Smooth muscle cell (in vitro differentiated cells): ENCODE data around the gene ZNF552. TPM values are rescaled to one million over a fixed set of nuclear protein-coding genes. Genes with fewer than 3 reads are reported as not detected.
"Not testable (repeated sequence)": the region's sequence is repeated elsewhere in the genome, so short reads cannot be mapped to it uniquely, and the experiment has no call there.

ENCODE experiments used
- DNase-seq: peaks from one replicate; lab custom pipeline; 2025; ENCODE audit not compliant: unreplicated experiment; lab: John Stamatoyannopoulos, UW
- H2AFZ ChIP-seq: fragments of 200-600 bp; sonication (generic); 2 replicates; pipeline ENCODE4 v1.6.0; 2016; ENCODE audit warnings: antibody characterized with exemption, low read depth, mild to moderate bottlenecking
- H3F3A ChIP-seq: fragments of 200-600 bp; sonication (generic); 2 replicates; pipeline ENCODE4 v1.6.0; 2017; ENCODE audit warnings: antibody characterized with exemption, low read depth
- H3K27ac ChIP-seq: fragments of 200-600 bp; sonication (generic); 2 replicates; pipeline ENCODE4 v1.5.1; 2016; ENCODE audit warnings: low read depth, mild to moderate bottlenecking
- H3K27me3 ChIP-seq: fragments of 200-600 bp; sonication (generic); 2 replicates; pipeline ENCODE4 v1.6.1; 2016; ENCODE audit warnings: low read depth, mild to moderate bottlenecking
- H3K36me3 ChIP-seq: fragments of 200-600 bp; sonication (generic); 2 replicates; pipeline ENCODE4 v1.5.1; 2016; ENCODE audit warnings: low read depth
- H3K4me1 ChIP-seq: fragments of 200-600 bp; sonication (generic); 2 replicates; pipeline ENCODE4 v1.5.1; 2016; ENCODE audit warnings: low read depth
- H3K4me2 ChIP-seq: fragments of 200-600 bp; sonication (generic); 2 replicates; pipeline ENCODE4 v1.6.0; 2016; ENCODE audit warnings: mild to moderate bottlenecking
- H3K4me3 ChIP-seq: fragments of 200-600 bp; sonication (generic); 2 replicates; pipeline ENCODE4 v1.5.1; 2016; ENCODE audit warnings: mild to moderate bottlenecking
- H3K79me2 ChIP-seq: fragments of 200-600 bp; sonication (generic); 2 replicates; pipeline ENCODE4 v1.6.0; 2016; ENCODE audit warnings: low read depth, mild to moderate bottlenecking
- H3K9ac ChIP-seq: fragments of 200-600 bp; sonication (generic); 2 replicates; pipeline ENCODE4 v1.6.0; 2016; ENCODE audit warnings: low read depth
- H3K9me3 ChIP-seq: fragments of 200-600 bp; sonication (generic); replicated peaks from 2 replicates; pipeline ENCODE4 v1.5.1; 2016; ENCODE audit warnings: low read depth
- H4K20me1 ChIP-seq: fragments of 200-600 bp; sonication (generic); 2 replicates; pipeline ENCODE4 v1.6.0; 2016; ENCODE audit warnings: low read depth
- CTCF ChIP-seq: fragments of 200-600 bp; sonication (generic); IDR thresholded peaks from 2 replicates; pipeline ENCODE4 v1.5.1; 2017; ENCODE audit warnings: borderline replicate concordance, mild to moderate bottlenecking, antibody characterized with exemption; ENCODE audit not compliant: insufficient read depth, poor library complexity, severe bottlenecking
- WGBS: methylation state at CpG from one replicate; pipeline ENCODE4 v1.1.7; 2016; ENCODE audit warnings: low lambda C conversion rate; 5-methylcytosine and 5-hydroxymethylcytosine counted together
- polyA plus RNA-seq: library from polyadenylated mRNA; unstranded; fragments of >200 nt; fragmentation: Nextera tagmentation; extraction: Ambion mirVana; gene quantifications from 2 replicates; pipeline ENCODE4 v1.2.1, GENCODE V29; 2016
- total RNA-seq: library from RNA; depleted of rRNA; stranded (reverse); fragments of >200 nt; gene quantifications from 2 replicates; pipeline ENCODE4 v1.2.3, GENCODE V29; 2014

The ZNF552 gene
- total and polyA plus RNA-seq, 2 experiments from 2014 or later, result 1.9 to 6.7 TPM

DNA sequence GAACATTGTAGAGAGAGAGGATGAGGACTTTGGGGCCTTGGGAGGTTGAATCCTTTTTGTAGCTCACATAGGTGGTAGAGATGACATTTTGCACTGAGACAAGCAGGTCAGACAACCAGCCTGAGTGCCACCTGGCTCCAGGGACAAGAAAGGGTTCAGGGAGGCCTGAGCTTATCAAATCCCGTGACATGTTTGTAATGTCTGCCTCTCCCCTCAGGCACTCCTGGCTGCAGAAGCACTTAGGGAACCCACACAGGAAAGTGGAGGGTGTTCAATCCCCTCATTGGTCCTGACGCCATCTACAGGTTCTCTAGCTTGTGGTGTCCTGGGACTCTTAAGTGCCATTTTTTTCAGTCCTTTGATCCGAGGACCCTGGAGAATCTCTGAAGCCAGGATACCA is 6.4 kb upstream of the ZNF552 start:
- not testable (repeated sequence) for H2AFZ ChIP-seq, DNase-seq, H3K27ac ChIP-seq, H3K27me3 ChIP-seq, H3K9ac ChIP-seq, H3K36me3 ChIP-seq, H3F3A ChIP-seq, H3K9me3 ChIP-seq
- 69% methylated on average over 3 of the region's 3 CpGs for WGBS
- Histone ChIP-seq H3K4me2 (peak overlapping the region; percentile 86), H3K4me3 (peak overlapping the region; percentile 91), H3K4me1 (peaks cover 12% of the 10 kb centered on the region), H3K79me2 (peaks cover 70% of the 10 kb centered on the region), H4K20me1 (peaks cover 55% of the 10 kb centered on the region)

DNA sequence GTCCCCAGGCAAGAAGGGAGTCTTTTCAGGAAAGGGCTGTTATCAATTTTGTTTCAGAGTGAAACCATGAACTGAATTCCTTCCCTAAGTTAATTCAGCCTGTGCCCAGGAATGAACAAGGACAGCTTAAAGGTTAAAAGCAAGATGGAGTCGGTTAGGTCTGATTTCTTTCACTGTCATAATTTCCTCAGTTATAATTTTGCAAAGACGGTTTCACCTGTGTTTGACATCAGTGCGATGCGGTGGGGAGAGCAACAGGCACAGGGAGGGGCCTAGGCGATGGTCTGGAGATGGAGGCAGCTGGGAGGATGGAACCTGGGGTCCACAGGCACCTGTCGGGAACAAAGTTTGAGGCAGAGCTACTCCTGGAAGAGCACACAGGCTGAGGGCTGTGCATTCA is 5.9 kb upstream of the ZNF552 start:
- TF ChIP-seq CTCF, result no peak
- H3F3A ChIP-seq, result no peaks in the 10 kb centered on the region
- H3K4me1 ChIP-seq, result peaks cover 12% of the 10 kb centered on the region
- peak overlapping the region; percentile 91 for H3K4me3 ChIP-seq
- peak overlapping the region; percentile 86 for H3K4me2 ChIP-seq
- H3K27ac ChIP-seq, result peak overlapping the region; percentile 87
- DNase-seq, result no peak
- H3K27me3 ChIP-seq, result no peaks in the 10 kb centered on the region
- no peaks in the 10 kb centered on the region for H3K9me3 ChIP-seq
- H3K36me3 ChIP-seq, result no peaks in the 10 kb centered on the region
- peaks cover 65% of the 10 kb centered on the region for H3K79me2 ChIP-seq
- H2AFZ ChIP-seq, result no peak overlapping the region
- H4K20me1 ChIP-seq, result peaks cover 50% of the 10 kb centered on the region
- 83% methylated on average over 6 of the region's 6 CpGs for WGBS
- peak overlapping the region; percentile 95 for H3K9ac ChIP-seq

GRCh38 chr19:57819475-57820148 is 4.9 kb upstream of the ZNF552 start:
- Histone ChIP-seq H3K4me2 (peak overlapping the region; percentile 86), H3K27ac (peak overlapping the region; percentile 87), H3K36me3 (no peaks in the 10 kb centered on the region), H3F3A (no peaks in the 10 kb centered on the region), H3K9me3 (no peaks in the 10 kb centered on the region), H3K79me2 (peaks cover 55% of the 10 kb centered on the region), H2AFZ (peak overlapping the region; percentile 66), H4K20me1 (peaks cover 40% of the 10 kb centered on the region), H3K9ac (peak overlapping the region; percentile 95), H3K27me3 (no peaks in the 10 kb centered on the region), H3K4me1 (peaks cover 12% of the 10 kb centered on the region), H3K4me3 (peak overlapping the region; percentile 91)
- 2% methylated on average over 44 of the region's 44 CpGs for WGBS
- DNase-seq, result peak; percentile 28
- TF ChIP-seq CTCF, result no peak

DNA sequence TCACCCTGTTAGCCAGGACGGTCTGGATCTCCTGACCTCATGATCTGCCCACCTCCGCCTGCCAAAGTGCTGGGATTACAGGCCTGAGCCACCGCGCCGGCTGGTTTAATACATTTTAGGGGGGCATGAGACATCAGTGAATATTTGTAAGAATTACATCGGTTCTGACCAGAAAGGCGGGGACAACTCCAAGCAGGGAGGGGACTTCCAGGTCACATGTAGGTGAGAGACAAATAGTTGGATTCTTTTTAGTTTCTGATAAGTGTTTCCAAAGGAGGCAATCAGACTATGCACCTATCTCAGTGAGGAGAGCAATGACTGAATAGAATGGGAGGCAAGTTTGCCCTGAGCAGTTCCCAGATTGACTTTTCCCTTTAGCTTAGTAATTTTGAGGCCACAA is 3.7 kb upstream of the ZNF552 start:
- Histone ChIP-seq H2AFZ (no peak overlapping the region), H3K4me3 (no peak overlapping the region), H3K9me3 (no peaks in the 10 kb centered on the region), H4K20me1 (peaks cover 27% of the 10 kb centered on the region), H3K9ac (no peak overlapping the region), H3K4me1 (peaks cover 12% of the 10 kb centered on the region), H3K27me3 (no peaks in the 10 kb centered on the region), H3K27ac (peak overlapping the region; percentile 87), H3K79me2 (peaks cover 52% of the 10 kb centered on the region), H3F3A (no peaks in the 10 kb centered on the region), H3K36me3 (no peaks in the 10 kb centered on the region), H3K4me2 (no peak overlapping the region)
- no peak for TF ChIP-seq CTCF
- no peak for DNase-seq
- 75% methylated on average over 7 of the region's 7 CpGs for WGBS
